GM08714 (cell line): Measurements from ENCODE around the gene NME9.

Experiments used
- H3K4me3 ChIP-seq: fragments of 200-500 bp; sonication (Bioruptor generic); 2 replicates; pipeline ENCODE4 v1.5.1; 2014; ENCODE audit warnings: mild to moderate bottlenecking, low read length, inconsistent platforms
- ZNF274 ChIP-seq: IDR thresholded peaks from 2 replicates; pipeline ENCODE4 v1.6.1; 2012; ENCODE audit warnings: mild to moderate bottlenecking, low read depth, low read length

The NME9 gene

DNA sequence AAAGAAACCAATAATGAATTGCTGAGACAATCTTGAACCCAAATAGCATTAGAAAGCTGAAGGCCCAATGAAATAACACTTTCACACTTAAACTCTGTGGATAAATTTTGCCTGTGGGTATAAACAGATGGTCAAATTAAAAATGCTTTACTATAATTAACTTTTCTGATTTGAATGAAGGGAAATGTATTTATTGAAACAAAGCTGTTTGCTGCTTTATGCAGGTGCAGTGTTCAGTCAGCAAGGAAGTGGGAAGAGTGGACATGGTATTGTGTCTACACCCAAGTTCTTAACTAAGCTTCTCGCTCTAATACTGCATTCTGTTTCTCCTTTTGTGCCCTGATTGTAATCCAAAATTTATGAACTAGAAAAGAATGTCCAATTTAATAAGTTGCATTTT is 31.8 kb downstream of the NME9 start:
- no peak for TF ChIP-seq ZNF274
- H3K4me3 ChIP-seq: no peak overlapping the region

DNA sequence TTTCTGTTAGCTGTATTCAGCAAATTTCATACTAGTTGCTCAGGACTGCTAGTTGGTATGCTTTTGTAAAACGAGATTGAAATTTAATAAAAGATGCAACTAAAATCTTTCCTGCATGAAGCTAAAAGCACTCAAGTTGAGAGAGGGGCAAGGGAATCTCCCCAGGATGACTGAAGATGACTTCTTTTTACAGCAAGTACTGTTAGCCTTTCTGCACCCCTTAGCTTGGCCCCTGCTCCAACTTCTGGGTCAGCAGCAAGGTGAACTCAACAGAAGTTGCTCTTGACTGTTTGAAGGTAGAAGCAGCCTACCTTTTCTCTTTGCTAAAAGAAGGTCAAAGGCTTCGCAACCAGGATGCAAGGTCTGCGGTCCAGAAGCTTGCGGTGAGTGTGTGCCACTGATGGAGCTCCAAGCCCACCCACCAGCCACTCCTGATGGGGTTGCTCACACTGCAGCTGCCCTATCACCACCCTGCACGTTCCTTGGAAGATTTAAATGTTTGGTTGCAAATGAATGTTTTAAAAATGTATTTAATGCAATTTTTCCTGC is 32.5 kb downstream of the NME9 start:
- H3K4me3 ChIP-seq: no peak overlapping the region
- no peak for TF ChIP-seq ZNF274

DNA sequence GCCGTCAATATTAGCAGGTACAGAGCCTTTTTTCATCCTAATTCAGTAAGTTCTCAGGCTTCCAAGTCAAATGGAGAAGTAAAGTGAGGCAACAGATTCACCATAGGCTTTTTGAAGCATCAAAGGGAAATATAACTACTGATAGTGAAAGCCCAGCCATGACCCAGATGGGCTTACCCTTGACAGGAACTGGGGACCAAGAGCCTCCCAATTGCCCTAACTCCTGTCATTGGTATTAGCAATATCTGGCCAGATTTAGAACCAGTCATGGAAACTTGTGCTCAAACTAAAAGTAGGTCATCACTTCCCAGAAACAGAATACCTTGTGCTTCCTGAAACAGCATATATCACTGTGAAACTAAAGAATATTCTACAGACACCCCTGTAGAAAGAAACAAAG is 33.0 kb downstream of the NME9 start:
- no peak overlapping the region for H3K4me3 ChIP-seq
- no peak for TF ChIP-seq ZNF274

DNA sequence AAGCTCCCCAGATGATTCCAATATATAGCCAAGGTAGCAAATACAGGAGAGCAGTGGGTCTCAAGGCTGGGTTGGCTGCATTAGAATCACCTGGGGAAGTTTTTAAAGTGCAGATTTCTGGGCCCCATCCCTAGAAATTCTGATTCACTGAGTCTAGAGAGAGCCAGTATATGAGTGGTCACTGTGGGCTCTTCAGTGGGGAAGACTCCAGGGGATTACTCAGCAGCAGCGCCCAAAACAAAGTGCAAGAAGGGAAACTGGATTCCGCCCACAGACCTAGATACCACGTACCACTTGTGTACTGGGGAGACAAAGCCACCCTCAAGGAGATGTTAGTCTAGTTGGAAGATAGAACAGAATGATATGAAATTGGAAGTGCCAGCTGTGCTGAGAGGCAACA is 40.0 kb downstream of the NME9 start:
- no peak overlapping the region for H3K4me3 ChIP-seq
- TF ChIP-seq ZNF274: no peak

DNA sequence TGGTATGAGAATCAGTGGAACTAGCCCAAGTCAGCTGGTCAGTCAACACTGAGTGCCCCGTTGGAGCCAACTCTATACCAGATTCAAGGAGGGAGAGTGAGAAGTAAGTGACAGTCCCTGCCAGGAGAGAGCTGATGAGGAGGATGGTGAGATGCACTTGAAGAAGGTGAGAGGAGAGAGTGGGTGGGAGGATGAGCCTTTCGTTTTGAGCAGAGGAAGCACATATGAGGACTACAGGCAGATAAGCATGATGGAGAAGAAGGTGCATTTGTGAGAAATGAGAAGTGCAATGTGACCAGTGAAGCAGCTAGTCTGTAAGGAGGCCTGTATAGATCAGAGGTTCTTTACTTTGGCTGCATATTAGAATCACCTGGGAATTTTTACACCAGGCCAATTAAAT is 40.4 kb downstream of the NME9 start:
- TF ChIP-seq ZNF274: no peak
- no peak overlapping the region for H3K4me3 ChIP-seq

DNA sequence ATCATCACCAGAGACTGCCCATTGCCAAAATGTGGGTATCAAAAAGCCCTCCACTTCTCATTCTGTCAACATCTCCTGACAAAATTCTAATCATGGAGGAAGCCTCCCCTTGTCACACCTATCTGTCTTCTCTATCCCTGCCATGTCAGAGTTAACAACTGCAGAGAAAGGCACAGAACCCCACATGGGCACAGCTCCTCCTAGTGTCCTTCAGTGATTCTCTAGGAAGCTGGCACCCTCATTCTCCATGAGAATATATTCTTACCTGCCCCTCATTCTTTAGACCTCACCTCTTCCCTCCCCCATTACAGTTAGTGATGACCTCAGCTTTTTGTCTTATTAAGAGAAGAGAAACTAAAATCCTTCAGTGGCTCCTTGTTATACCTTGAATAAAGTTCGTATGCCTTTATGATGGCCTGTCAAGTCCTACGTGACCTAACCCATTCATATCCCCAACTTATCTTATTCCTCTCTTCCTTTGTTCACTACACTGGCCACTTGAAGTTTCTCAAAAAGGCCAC is 44.6 kb downstream of the NME9 start:
- no peak overlapping the region for H3K4me3 ChIP-seq
- no peak for TF ChIP-seq ZNF274

DNA sequence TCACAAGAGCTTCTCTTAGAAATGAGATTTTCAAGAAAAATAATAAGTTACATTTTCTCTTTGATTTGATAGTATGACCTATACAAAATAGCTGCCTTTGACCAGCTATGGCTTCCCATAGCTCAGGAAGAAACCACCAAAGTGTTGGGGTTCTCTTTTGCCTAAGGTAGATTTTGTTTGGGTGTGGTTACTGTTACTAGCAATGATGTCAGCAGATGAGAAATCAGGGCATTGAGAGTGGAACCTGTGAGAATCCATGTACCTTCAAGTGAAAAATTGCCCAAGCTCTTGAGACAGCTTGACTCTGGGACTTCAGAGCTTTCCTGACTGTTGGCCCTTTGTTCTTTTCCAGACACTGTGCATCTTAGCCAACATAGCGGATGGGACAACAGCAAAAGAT is 45.6 kb downstream of the NME9 start:
- TF ChIP-seq ZNF274: no peak
- H3K4me3 ChIP-seq: no peak overlapping the region

DNA sequence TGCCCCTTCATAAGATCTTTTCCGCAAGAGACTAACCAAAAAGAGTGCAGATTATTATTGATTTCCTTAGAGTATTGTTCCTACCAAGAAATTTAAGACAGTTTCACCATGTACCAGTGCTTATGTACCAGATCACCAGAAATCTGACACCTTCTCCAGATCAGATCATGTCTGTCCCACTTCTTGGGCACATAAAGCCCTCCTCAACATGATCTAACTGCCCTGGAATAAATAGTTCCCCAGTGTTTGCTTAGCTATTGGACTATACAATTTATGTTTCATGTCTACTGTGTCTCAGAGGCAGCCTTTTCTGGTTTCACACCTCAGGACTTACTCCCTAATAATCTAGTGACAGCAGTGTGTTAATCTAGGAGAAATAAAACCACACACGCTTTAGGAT is 46.8 kb downstream of the NME9 start:
- no peak for TF ChIP-seq ZNF274
- H3K4me3 ChIP-seq: no peak overlapping the region

DNA sequence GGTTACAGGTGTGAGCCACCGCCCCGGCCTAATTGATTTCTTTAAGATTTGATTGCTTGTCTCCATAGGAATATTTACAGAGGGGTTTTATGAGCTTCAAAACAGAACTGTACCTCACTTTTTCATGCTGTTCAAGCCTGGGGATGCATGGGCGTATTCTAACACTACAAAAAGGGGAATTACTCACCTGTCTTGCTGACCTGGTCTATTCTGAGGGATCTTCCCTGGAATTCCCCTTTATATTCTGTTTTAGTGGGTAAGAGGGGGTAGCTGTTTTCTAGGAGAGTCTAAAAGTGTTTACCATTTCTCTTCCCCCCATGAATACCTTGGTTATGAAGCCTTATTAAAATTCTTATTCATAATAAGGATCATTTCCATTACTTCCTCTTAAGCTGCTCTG is 48.1 kb downstream of the NME9 start:
- no peak overlapping the region for H3K4me3 ChIP-seq
- TF ChIP-seq ZNF274: no peak

DNA sequence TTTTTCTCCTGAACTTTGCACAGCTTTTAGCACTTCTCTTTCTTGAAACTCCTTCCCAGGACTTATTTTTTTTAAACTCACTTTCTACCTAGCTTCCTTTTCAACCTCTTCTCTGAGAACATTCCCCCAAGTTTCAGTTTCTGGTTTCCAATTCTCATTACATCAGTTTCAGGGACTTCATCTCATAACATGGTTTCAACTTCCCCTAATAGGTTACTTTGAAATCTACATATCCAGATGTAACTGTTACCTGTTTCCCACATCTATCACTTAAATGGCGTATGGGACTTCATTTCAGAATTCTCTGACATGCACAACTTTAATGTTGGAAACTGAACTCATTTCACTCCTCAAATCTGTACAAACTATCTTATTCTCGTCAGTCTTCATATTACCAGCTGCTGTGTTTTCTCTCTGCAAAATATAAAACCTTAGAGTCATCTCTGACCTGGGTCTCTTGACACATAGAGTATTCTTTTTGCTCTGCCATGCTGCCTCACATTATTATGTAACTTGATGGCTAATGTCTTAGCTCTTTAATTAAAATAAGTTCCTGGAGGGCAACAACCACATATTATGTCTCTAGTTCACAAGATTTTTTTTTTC is 58.4 kb downstream of the NME9 start:
- no peak overlapping the region for H3K4me3 ChIP-seq
- no peak for TF ChIP-seq ZNF274

DNA sequence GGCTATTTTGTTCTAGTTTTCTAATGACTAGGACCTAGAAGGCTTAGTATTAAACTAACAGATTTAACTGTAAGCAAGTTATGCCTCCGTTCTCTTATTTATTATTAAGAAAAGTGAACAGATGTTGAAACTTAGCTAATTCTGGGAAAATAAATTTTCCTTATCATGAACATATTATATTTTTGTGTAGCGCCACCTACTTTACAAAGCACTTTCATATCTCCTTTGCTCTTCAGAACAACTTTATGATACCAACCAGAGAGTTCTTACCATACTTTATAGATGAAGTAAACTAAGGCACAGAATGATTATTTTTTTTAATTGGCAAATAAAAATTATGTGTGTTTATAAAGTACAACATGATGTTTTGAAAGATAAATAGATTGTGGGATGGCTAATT is 59.4 kb downstream of the NME9 start:
- TF ChIP-seq ZNF274: no peak
- no peak overlapping the region for H3K4me3 ChIP-seq

DNA sequence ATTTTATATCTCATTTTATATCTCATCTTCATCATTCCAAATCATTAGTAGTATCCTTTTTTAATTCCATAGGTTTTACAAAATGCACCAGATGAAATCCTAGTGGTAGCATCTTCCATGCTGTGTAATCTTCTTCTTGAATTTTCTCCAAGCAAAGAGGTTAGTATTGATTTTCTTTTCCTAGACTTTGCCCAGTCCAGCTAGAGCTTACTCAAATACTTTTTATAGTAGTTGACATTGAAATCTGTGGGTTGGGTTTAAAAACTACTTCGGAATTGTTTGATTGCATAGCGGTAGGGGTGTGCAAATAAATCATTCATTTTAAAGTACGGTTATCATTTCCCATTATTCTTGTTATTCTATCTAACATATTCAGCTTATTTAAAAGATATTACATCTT is 62.6 kb downstream of the NME9 start:
- TF ChIP-seq ZNF274: no peak
- H3K4me3 ChIP-seq: no peak overlapping the region

DNA sequence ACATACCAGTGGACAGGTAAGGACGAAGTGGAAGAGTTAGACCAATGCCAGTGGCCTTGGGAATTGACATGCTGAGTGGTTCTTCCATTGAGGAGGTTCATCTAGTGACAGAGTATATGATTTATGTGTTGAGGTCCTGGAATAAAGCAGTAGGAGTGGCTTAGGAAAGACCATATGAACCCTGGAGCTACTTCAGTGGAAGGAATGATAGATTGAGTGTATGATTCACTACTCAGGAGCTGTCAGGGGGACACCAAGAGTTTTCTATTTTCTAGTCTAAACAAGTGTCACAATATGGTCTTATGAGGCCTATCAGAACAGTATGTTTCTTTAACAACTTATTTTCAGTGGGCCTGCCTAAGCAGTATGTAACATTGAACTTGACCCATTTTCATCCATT is 63.9 kb downstream of the NME9 start:
- H3K4me3 ChIP-seq: no peak overlapping the region
- no peak for TF ChIP-seq ZNF274

DNA sequence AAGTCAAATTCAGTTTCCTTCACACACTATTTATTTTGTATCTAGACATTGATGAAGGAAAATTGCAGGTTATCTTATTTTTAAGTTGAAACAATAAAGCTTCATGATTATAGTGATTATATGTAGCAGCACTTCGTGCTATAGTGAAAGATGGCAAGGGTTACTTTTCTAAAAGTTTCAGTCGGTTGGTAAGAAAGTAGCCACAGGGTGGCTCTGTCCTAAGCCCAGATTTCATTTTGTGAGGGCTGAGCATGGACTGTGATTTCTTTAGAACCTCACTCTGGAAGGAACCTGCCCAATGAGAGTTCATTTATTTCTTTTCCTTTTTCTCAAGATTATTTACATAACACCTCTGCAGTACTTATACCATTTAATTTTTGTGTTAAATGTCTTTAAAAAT is 66.5 kb downstream of the NME9 start:
- no peak for TF ChIP-seq ZNF274

DNA sequence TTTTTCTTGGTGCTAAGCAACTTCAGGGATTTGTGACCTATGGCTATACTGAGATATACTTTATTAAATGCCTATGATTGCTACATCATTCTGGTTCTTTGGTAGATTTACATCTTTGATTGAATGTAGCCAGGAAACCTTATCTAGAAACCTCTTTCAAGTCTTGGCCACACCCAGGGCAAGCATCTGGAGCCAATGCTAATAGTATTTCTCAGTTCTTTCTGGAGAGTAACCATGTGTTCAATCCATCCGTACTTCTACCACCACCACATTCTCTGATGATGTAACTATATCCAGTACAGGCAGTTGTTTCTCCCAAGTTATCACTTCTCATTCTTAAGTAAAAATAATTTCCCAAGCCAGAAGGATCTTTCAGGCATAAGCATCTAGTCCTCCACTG is 69.0 kb downstream of the NME9 start:
- no peak overlapping the region for H3K4me3 ChIP-seq
- no peak for TF ChIP-seq ZNF274

More for the DNA sequence above, 66.5 kb downstream of the NME9 start:
- no peak overlapping the region for H3K4me3 ChIP-seq

DNA sequence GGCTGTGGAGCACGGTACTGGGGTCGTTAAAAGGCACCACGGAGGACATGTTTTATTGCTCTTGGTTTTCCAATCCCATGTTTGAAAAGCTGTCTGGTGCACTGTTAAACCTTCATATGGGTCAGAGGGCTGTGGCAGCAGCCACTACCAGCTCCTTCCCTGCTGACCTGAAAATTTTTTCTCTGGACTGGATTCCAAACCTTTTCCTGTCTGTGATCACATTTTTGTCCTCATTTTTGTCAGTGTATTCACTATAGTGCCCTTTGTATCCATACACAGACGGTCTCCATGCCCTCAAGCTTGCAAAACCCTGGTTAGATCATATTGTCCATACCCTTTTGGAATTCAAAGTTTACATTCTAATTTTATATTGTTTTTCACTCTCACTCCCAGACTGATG is 70.5 kb downstream of the NME9 start:
- TF ChIP-seq ZNF274: no peak

More for the DNA sequence above, 70.5 kb downstream of the NME9 start:
- no peak overlapping the region for H3K4me3 ChIP-seq
